K562 (cell line): ENCODE measurements around the gene WNT16. TPM values are rescaled to one million over a fixed set of nuclear protein-coding genes. Genes with fewer than 3 reads are reported as not detected.
A peak's percentile ranks its signal among the peaks of the same experiment; 100 is the strongest.

ENCODE experiments used
- ATAC-seq: fragments of 200-7000 bp; cut with Tn5 transposase; 3 replicates; pipeline ENCODE4 v1.9.1; 2020; ENCODE audit warnings: moderate library complexity
- BruUV-seq: library from RNA; stranded (reverse); fragments of 400-500 nt; replicated peaks from 2 replicates; lab custom pipeline; 2021; lab: Mats Ljungman, UMichigan
- CTCF ChIA-PET: fragments of 300-600 bp; formaldehyde crosslinking; extraction: SDS; loops from one replicate; lab custom pipeline; 2021; ENCODE audit warnings: low intra/inter-chr PET ratio; lab: Yijun Ruan, JAX
- POLR2A ChIA-PET: fragments of 300-600, 350-650 bp; sonication (Branson Sonifier 250); formaldehyde crosslinking; extraction: SDS; loops from one replicate; lab custom pipeline; 2021; ENCODE audit warnings: antibody characterized with exemption, inconsistent platforms; lab: Yijun Ruan, JAX
- DNase-seq, 4 experiments: peaks; one replicate each; pipeline versions ENCODE4 v3.0.0 to v3.0.0-alpha.2; 2011 to 2018; ENCODE audit warnings: low spot score in 3 of 4, mixed read lengths in 3 of 4; ENCODE audit errors: extremely low read depth in 1 of 4
- FAIRE-seq: peaks from 2 replicates; lab custom pipeline; 2011; peaks lifted over from hg19 to GRCh38; lab: Jason Lieb, UNC
- H2AFZ ChIP-seq: 2 replicates; pipeline ENCODE4 v1.6.0; 2011; ENCODE audit warnings: low read depth, low read length, control low read depth, inconsistent platforms
- H3K27ac ChIP-seq: fragments of 200-600 bp; 3 replicates; pipeline ENCODE4 v1.8.0; 2011; ENCODE audit warnings: low read depth, mild to moderate bottlenecking, control low read depth, inconsistent platforms, low read length, moderate library complexity, mixed read lengths; ENCODE audit errors: extremely low read depth
- H3K27me3 ChIP-seq, 2 experiments: fragments of 300-600 bp in 1 of 2; 2 replicates in 1 of 2; 3 replicates in 1 of 2; pipeline versions ENCODE4 v1.6.0 to v1.8.0; 2011; ENCODE audit warnings: inconsistent platforms in 2 of 2, low read length in 2 of 2, mild to moderate bottlenecking in 1 of 2, mixed read lengths in 1 of 2, moderate library complexity in 1 of 2; ENCODE audit not compliant: control insufficient read depth in 2 of 2, insufficient read depth in 2 of 2
- H3K36me3 ChIP-seq: fragments of 300-600 bp; 3 replicates; pipeline ENCODE4 v1.8.0; 2011; ENCODE audit warnings: mild to moderate bottlenecking, low read length, inconsistent platforms; ENCODE audit not compliant: control insufficient read depth, insufficient read depth
- H3K4me1 ChIP-seq, 2 experiments: fragments of 200-600 bp in 1 of 2; replicated peaks in 1 of 2; 2 replicates in 1 of 2; 3 replicates in 1 of 2; pipeline versions ENCODE4 v1.5.1 to v1.8.0; 2011; ENCODE audit warnings: inconsistent platforms in 2 of 2, low read length in 2 of 2, mild to moderate bottlenecking in 1 of 2, mixed read lengths in 1 of 2, moderate library complexity in 1 of 2; ENCODE audit not compliant: control insufficient read depth in 2 of 2, insufficient read depth in 2 of 2
- H3K4me2 ChIP-seq: 2 replicates; pipeline ENCODE4 v1.6.1; 2011; ENCODE audit warnings: low read length, control low read depth, inconsistent platforms, mixed read lengths; ENCODE audit not compliant: insufficient read depth
- H3K4me3 ChIP-seq: fragments of 200-600 bp; sonication (generic), shearing (Covaris generic); 2 replicates; pipeline ENCODE4 v1.5.1; 2016; ENCODE audit warnings: control low read depth, inconsistent platforms
- H3K79me2 ChIP-seq: fragments of 200-600 bp; 3 replicates; pipeline ENCODE4 v1.8.0; 2011; ENCODE audit warnings: low read length, inconsistent platforms; ENCODE audit not compliant: control insufficient read depth, insufficient read depth
- H3K9ac ChIP-seq, 2 experiments: 2 replicates each; pipeline versions ENCODE4 v1.6.0 to v1.6.1; 2011; ENCODE audit warnings: low read depth in 2 of 2, low read length in 2 of 2, control low read depth in 1 of 2, inconsistent platforms in 1 of 2, mild to moderate bottlenecking in 1 of 2, mixed read lengths in 1 of 2; ENCODE audit not compliant: insufficient read depth in 1 of 2
- H3K9me1 ChIP-seq: one replicate; pipeline ENCODE4 v1.6.0; 2011; ENCODE audit warnings: inconsistent platforms, mild to moderate bottlenecking, low read length, moderate library complexity; ENCODE audit not compliant: control insufficient read depth, insufficient read depth
- H3K9me3 ChIP-seq: replicated peaks from 2 replicates; pipeline ENCODE4 v1.5.1; 2011; ENCODE audit warnings: low read depth, low read length, inconsistent platforms; ENCODE audit not compliant: control insufficient read depth, insufficient read depth
- H4K20me1 ChIP-seq: replicated peaks from 2 replicates; pipeline ENCODE4 v1.6.1; 2011; ENCODE audit warnings: low read length, inconsistent platforms, mixed read lengths; ENCODE audit not compliant: control insufficient read depth, insufficient read depth
- CBX8 ChIP-seq: fragments of 200-600 bp; sonication (generic); IDR thresholded peaks from 2 replicates; pipeline ENCODE4 v1.6.1; 2012; ENCODE audit warnings: borderline replicate concordance, mixed run types, low read depth, mild to moderate bottlenecking, moderate library complexity, mixed read lengths, low read length, control low read depth, inconsistent platforms; ENCODE audit not compliant: poor library complexity, severe bottlenecking; ENCODE audit errors: extremely low read depth
- FOSL1 ChIP-seq: fragments of 200-800 bp; sonication (Bioruptor generic); conservative IDR thresholded peaks from 2 replicates; pipeline ENCODE4 v1.6.1; 2016; ENCODE audit warnings: missing genetic modification characterization, missing compliant biosample characterization
- HSF4 ChIP-seq: fragments of 250-450 bp; sonication (Bioruptor Pico); IDR thresholded peaks from 2 replicates; pipeline ENCODE4 v2.1.2; 2022; ENCODE audit warnings: mild to moderate bottlenecking, moderate library complexity, borderline replicate concordance
- NR4A1 ChIP-seq, 2 experiments: fragments of 250-450 bp in 1 of 2; fragments of 450-650 bp in 1 of 2; sonication (Bioruptor Pico) in 1 of 2; IDR thresholded peaks; 2 replicates each; pipeline versions ENCODE4 v1.4.0 to v1.6.1; 2016 to 2020; ENCODE audit warnings: mild to moderate bottlenecking in 2 of 2, missing compliant biosample characterization in 1 of 2, missing genetic modification characterization in 1 of 2, moderate library complexity in 1 of 2
- POLR2G ChIP-seq: fragments of 200-400 bp; formaldehyde crosslinking; IDR thresholded peaks from 2 replicates; pipeline ENCODE4 v1.6.1; 2017; ENCODE audit warnings: low read depth, mild to moderate bottlenecking, antibody characterized with exemption, low read length, moderate library complexity
- ZNF277 ChIP-seq: fragments of 250-450 bp; sonication (Bioruptor Pico); IDR thresholded peaks from 2 replicates; pipeline ENCODE4 v1.8.0; 2022; ENCODE audit warnings: inconsistent platforms, mild to moderate bottlenecking, moderate library complexity, borderline replicate concordance
- ZNF668 ChIP-seq: fragments of 250-450 bp; sonication (Bioruptor Pico); IDR thresholded peaks from 2 replicates; pipeline ENCODE4 v1.8.0; 2022; ENCODE audit warnings: mild to moderate bottlenecking, inconsistent platforms
- WGBS: fragments of 100-300 bp; shearing (Covaris generic); methylation state at CpG from one replicate; pipeline ENCODE4 v1.1.6; 2016; ENCODE audit warnings: low coverage, mixed read lengths; ENCODE audit not compliant: insufficient coverage; ENCODE audit errors: missing lambda C conversion rate; 5-methylcytosine and 5-hydroxymethylcytosine counted together
- in situ Hi-C: fragments of 300-500 bp; cut with MboI; formaldehyde crosslinking; loops from 4 replicates; pipeline ENCODE4 v1.15.0; 2018; ENCODE audit warnings: inconsistent platforms, mixed read lengths
- intact Hi-C: fragments of 100-400 bp; cut with micrococcal nuclease; formaldehyde crosslinking; loops from 2 replicates; pipeline ENCODE4 v1.14.2; 2022
- polyA plus RNA-seq, 8 experiments: library from polyadenylated mRNA; depleted of rRNA in 4 of 8; stranded (reverse) in 5 of 8; unstranded in 3 of 8; fragments of >200 nt; fragmentation: Nextera tagmentation in 2 of 8; fragmentation: Illumina TruSeq in 1 of 8; extraction: Ambion mirVana in 2 of 8; extraction: Trizol in 1 of 8; gene quantifications; 2 replicates each; pipeline versions ENCODE4 v1.2.1 to v1.2.3, GENCODE V29; 2011 to 2014; ENCODE audit warnings: inconsistent platforms in 1 of 8, missing spikeins in 1 of 8
- total RNA-seq, 7 experiments: library from RNA; depleted of rRNA in 6 of 7; stranded (reverse); fragments of >200 nt in 6 of 7; fragmentation: Illumina TruSeq in 2 of 7; extraction: Trizol in 2 of 7; gene quantifications; 2 replicates each; pipeline versions ENCODE4 v1.2.1 to v1.2.3, GENCODE V29; 2011 to 2021; ENCODE audit warnings: low replicate concordance in 1 of 7

WNT16 gene
- total and polyA plus RNA-seq, 9 of the 15 experiments (the other 6 are each of a cell fraction or from before 2014, with no cell fraction given), result 0.06 to 0.07 TPM; not detected in 7

- Histone ChIP-seq H4K20me1 (no peaks in the 10 kb centered on the region), H3K27me3 (no peaks in the 10 kb centered on the region), H3K4me3 (no peak overlapping the region), H3K9me3 (no peaks in the 10 kb centered on the region), H3K4me1 (no peaks in the 10 kb centered on the region), H3K79me2 (no peaks in the 10 kb centered on the region), H3K9me1 (no peaks in the 10 kb centered on the region), H3K4me2 (no peak overlapping the region), H3K36me3 (peaks cover 59% of the 10 kb centered on the region), H2AFZ (no peak overlapping the region), H3K9ac (no peak overlapping the region), H3K27ac (no peak overlapping the region)
- POLR2A ChIA-PET, result interaction anchor here (0.7 kb wide), 1 partner anchor 265 kb away, joined by 4 read pairs; no protein-coding TSS in a partner anchor
- 94% methylated on average over 2 of the region's 2 CpGs for WGBS
- DNase-seq, result no peak
- in situ Hi-C loops (no loop called here), intact Hi-C loops (no loop called here)
- no peak for ATAC-seq
- BruUV-seq, result no TSS peak
- FAIRE-seq, result no peak
- 0 out of 2 replicates have a peak, but pooled peaks have one; percentile 5 for TF ChIP-seq FOSL1
- no peak for TF ChIP-seq HSF4
- CTCF ChIA-PET, result no interaction called here
Measured at GRCh38 chr7:121298831-121299239, 30.0 kb upstream of the WNT16 start.

GRCh38 chr7:121300685-121301420 lies 27.9 kb upstream of the WNT16 start:
- H3K27ac ChIP-seq, result no peak overlapping the region
- in situ Hi-C loops, result no loop called here
- no peaks in the 10 kb centered on the region for H4K20me1 ChIP-seq
- no peaks in the 10 kb centered on the region for H3K9me3 ChIP-seq
- intact Hi-C loops, result no loop called here
- ATAC-seq, result no peak
- WGBS, result 92% methylated on average over 2 of the region's 2 CpGs
- no peaks in the 10 kb centered on the region for H3K4me1 ChIP-seq
- TF ChIP-seq ZNF668 (no peak), CBX8 (no peak), NR4A1 (CRISPR knock-in tag; IDR thresholded peaks at IDR 0.05) (no peak), NR4A1 (tag; IDR thresholded peaks at IDR 0.05) (no peak), ZNF277 (CRISPR knock-in tag) (no peak), POLR2G (0 out of 2 replicates have a peak, but pooled peaks have one; percentile 26)
- H3K4me3 ChIP-seq, result no peak overlapping the region
- CTCF ChIA-PET, result no interaction called here
- no peak for FAIRE-seq
- no peak overlapping the region for H3K4me2 ChIP-seq
- H3K27me3 ChIP-seq, result no peaks in the 10 kb centered on the region
- no peak for DNase-seq
- BruUV-seq, result no TSS peak
- H2AFZ ChIP-seq, result no peak overlapping the region
- no peak overlapping the region for H3K9ac ChIP-seq
- POLR2A ChIA-PET, result interaction anchor here (1.1 kb wide), 2 partner anchors 11 to 13 kb away, joined by 3 to 4 read pairs; no protein-coding TSS in a partner anchor
- H3K79me2 ChIP-seq, result no peaks in the 10 kb centered on the region
- H3K36me3 ChIP-seq, result peaks cover 39% of the 10 kb centered on the region
- no peaks in the 10 kb centered on the region for H3K9me1 ChIP-seq
